Left forelimb (tissue), 1 donor: ENCODE measurements around the gene WDR90.

ENCODE experiments used
- DNase-seq: peaks from one replicate; pipeline ENCODE4 v3.0.0-alpha.2; 2018; ENCODE audit warnings: low spot score

Gene WDR90

DNA sequence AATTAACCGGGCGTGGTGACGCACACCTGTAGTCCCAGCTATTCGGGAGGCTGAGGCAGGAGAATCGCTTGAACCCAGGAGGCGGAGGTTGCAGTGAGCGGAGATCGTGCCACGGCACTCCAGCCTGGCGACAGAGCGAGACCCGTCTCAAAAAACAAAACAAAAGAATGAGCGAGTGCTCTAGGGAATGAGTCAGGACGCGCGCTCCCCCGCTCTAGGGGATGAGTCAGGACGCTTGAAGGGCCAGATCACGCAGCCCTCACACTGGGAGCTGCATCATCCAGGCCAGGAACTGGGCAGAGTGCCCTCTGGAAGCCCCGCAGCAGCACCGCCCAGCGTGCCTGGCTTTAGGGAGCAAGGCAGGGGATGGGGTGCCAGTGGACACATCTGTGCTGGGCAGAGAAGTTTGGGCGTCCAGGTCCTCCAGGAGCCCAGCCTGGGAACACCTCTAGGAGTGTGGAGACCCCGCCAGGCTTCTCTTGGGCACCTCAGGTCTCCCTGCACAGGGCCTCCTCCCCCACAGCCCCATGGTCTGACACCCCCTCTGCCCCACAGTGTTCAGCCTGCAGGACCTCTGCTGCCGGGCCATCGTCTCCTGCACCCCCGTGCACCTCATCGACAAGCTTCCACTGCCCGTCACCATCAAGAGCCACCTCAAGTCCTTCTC is 22.2 kb upstream of the WDR90 start:
- DNase-seq: no peak

DNA sequence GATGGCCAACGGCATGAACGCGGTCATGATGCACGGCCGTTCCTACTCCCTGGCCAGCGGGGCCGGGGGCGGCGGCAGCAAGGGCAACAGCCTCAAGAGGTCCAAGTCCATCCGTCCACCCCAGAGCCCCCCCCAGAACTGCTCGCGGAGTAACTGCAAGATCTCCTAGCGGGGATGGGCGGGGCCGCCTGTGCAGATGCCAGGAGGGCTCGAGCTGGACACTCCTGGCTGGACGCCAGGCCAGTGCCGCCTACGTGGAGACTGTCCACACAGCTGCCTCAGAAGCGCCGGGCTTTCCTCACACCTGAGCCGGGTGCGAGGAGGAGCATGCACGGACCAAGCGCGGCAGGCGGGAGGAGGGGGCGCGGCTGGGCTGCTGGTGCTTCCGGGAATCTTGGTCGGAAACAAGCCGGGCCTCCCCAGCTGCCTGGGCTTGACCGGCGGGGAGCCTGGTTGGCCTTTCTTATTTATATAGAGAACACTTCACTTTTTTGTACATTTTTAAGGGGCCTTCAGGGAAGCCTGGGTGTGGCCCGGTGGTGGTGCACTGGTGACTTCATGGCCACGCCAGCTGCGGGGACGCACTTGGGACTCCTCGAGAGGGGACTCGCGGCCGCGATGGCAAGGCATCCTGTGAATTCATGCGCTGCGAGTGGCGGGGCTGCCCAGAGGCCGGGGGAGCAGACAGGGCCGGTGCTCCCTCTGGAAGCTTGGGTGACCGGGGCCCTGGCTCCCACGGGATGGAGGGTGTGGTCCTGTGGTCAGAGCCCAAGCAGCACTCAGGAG is 21.5 kb upstream of the WDR90 start:
- DNase-seq: no peak

DNA sequence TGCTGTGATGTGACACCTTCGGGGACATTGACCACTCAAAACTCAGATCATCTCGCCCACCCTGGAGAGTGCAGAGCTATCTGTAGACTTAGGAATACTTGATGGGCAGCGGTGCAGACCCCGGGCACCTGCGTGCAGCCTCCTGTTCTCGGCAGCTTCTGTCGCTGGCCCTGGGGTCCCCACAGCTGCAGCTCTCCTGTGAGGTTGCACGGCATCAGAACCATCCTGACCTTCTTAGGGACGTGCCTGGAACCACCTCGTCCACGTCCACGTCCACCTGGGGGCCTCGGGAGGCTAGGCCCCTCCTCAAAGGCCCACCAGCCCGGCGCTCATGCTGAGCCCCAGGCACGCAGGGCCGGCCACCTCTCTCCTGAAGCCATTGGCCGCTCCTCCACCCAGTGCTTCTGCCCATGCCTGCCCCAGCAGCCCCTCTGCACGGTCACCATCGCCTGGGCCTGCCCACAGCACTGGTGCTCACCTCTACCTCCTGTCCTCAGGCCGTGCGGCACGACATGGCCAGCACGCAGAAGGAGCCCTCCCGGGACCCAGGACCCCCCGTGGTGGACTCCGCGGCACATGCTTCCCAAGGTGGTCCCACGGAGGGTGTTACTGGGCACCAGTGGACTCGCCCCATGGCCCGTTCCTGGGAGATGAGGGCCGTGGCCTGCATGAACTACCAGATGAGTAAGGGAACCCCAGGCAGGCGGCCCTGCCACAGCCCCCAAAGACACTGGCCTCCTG is 20.7 kb upstream of the WDR90 start:
- no peak for DNase-seq

DNA sequence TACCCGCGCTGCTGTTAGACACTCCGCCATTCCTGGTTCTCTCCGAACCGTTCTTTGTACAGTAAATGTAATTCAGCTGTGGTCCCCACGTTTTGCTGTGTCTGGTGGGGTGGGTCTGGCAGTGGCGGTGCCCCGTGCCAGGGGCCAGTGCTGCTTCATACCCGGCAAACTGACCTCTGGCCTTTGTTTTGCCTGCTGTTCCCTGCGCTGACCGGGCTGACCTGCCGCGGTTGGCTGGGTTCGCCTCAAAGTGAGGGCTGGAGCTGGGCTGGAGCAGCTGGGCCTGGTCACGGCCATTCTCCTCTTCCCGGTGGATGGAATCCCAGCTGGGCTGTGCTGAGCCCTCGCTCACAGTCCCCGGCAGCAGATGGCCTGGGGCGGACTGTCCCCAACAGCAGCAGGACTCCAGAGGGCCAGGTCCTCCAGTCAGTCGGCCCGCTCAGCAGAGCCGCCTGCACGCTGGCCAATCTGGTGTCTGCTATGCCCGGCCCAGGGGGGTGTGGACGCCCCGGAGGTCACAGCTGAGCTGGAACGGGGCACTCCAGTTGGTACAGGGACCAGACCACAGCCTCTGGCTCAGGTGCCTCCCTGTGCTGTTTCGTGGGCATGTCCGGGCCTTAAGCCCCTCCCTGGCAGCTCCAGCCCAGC is 19.9 kb upstream of the WDR90 start:
- DNase-seq: no peak

DNA sequence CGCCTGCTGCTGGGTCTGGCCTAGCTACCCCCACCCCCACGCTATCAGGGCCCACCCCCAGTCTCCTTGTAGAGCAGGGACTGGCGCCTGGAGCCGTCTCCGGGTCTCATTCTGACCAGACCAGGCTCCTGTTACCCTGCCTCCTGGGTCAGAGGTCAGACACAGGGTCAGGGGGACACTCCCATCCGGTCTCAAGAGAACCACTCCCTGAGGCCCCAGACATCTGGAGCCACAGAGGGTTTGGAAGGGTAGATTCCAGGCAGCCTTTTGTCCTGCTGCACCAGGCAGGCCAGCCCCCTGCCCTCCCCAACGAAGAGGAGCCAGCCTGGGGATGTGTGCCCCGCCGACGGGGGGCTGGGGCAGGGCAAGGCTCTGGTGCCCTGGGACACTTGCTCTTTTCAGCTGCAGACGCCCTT is 19.3 kb upstream of the WDR90 start:
- DNase-seq: no peak

DNA sequence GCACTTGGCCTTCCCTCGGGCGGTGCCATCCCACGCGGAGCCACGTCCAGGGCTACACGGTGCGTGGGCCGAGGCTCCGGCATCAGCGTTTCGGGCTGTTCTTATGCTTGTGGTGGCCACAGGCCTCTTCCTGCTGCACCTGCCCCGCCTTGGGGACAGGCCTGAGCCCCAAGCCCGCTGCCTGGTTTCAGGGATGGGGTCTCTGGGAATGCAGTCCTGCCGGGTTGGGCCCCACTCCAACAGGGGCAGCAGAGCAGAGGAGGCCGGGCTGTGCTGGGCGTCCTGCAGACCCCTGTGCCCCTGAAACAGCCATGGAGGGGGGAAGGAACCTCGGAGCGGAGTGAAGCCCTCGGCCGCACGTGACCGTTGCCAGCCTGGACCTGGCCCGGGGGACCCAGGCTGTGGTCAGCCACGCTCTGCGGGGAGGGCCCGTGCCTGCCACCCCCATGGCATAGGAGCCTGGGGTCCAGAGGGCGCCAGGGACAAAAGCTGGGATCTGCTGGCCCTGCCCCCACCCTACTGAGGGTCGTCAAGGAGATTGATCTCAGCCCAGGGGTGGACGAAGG is 18.8 kb upstream of the WDR90 start:
- no peak for DNase-seq

DNA sequence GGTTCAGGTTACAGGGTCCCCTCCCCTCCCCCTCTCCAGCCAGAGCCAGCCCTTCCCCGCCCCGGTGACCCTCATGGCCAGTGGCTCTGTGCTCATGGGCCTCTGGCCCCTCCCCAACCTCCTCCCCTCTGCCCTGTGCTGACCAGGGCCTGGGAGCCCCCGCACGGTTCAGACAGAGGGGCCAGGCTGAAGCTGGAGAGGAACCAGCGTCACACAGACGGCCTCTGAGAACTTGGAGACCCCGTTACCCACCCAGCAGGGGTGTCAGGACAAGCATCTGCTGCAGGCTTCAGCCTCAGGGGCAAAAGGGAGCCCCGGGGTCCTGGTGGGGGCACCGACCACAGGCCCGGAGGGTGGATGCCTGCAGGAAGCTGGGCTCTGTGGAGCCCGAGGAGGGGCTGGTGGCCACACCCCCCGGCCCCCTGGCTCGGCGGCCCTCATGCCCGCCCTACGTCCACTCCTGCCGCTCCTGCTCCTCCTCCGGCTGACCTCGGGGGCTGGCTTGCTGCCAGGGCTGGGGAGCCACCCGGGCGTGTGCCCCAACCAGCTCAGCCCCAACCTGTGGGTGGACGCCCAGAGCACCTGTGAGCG is 18.3 kb upstream of the WDR90 start, which contains the start of gene WFIKKN1:
Gene WFIKKN1 (plus strand): TSS at position 171 of the 591 bp plus-strand sequence. CDS start 269 bp downstream, at position 440.
- DNase-seq: no peak

DNA sequence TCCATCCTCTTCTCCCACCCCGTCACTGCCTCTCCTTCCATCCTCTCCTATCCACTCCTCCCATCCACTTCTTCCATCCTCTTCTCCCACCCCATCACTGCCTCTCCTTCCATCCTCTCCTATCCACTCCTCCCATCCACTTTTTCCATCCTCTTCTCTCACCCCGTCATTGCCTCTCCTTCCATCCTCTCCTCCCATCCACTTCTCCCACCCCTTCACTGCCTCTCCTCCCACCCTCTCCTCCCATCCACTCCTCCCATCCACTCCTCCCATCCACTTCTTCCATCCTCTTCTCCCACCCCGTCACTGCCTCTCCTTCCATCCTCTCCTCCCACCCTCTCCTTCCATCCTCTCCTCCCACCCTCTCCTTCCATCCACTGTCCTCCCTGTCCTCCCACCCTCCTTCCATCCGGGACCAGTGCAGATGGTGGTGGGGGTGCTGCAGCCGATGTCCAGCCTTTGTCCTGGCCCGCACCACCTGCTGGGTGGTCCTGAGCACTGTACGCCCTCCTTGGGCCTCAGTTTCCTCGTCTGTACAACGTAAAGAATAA is 17.3 kb upstream of the WDR90 start:
- DNase-seq: no peak

DNA sequence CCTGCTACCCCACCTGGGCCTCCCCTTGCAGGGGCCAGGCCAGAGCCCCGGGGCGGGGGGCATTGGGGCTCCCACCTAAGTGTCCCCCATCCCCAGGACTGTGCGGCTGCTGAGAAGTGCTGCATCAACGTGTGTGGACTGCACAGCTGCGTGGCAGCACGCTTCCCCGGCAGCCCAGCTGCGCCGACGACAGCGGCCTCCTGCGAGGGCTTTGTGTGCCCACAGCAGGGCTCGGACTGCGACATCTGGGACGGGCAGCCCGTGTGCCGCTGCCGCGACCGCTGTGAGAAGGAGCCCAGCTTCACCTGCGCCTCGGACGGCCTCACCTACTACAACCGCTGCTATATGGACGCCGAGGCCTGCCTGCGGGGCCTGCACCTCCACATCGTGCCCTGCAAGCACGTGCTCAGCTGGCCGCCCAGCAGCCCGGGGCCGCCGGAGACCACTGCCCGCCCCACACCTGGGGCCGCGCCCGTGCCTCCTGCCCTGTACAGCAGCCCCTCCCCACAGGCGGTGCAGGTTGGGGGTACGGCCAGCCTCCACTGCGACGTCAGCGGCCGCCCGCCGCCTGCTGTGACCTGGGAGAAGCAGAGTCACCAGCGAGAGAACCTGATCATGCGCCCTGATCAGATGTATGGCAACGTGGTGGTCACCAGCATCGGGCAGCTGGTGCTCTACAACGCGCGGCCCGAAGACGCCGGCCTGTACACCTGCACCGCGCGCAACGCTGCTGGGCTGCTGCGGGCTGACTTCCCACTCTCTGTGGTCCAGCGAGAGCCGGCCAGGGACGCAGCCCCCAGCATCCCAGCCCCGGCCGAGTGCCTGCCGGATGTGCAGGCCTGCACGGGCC is 16.5 kb upstream of the WDR90 start:
- DNase-seq: no peak

DNA sequence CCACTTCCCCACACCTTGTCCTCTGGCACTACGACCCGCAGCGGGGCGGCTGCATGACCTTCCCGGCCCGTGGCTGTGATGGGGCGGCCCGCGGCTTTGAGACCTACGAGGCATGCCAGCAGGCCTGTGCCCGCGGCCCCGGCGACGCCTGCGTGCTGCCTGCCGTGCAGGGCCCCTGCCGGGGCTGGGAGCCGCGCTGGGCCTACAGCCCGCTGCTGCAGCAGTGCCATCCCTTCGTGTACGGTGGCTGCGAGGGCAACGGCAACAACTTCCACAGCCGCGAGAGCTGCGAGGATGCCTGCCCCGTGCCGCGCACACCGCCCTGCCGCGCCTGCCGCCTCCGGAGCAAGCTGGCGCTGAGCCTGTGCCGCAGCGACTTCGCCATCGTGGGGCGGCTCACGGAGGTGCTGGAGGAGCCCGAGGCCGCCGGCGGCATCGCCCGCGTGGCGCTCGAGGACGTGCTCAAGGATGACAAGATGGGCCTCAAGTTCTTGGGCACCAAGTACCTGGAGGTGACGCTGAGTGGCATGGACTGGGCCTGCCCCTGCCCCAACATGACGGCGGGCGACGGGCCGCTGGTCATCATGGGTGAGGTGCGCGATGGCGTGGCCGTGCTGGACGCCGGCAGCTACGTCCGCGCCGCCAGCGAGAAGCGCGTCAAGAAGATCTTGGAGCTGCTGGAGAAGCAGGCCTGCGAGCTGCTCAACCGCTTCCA is 15.7 kb upstream of the WDR90 start:
- DNase-seq: no peak

DNA sequence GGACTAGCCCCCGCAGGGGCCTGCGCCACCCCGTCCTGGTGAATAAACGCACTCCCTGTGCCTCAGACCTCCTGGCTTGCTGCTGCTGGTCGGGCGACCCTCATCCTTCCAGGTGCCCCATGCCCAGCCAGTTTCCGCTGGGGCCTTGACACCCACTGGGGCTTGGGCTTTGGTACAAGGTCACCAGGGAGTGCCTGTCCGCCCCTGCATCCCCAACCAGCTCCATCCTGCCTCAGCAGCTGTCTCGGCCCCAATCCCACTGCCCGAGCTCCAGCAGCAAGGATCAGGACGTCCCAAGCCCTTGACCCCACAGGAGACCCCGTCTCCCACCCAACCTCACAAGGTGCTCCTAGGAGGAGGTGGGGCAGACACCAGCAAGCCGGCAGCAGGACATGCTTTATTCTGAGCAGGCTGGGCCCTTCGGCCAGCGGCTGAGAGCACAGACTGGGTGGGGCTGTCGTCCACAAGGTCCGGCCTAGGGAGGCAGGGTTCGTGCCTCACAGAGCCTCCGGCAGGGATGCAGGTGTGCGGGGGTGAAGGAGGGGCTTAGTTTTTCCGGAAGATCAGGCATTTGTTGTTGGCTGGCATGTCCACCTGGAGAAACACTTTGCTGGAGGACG is 15.0 kb upstream of the WDR90 start:
- DNase-seq: no peak

DNA sequence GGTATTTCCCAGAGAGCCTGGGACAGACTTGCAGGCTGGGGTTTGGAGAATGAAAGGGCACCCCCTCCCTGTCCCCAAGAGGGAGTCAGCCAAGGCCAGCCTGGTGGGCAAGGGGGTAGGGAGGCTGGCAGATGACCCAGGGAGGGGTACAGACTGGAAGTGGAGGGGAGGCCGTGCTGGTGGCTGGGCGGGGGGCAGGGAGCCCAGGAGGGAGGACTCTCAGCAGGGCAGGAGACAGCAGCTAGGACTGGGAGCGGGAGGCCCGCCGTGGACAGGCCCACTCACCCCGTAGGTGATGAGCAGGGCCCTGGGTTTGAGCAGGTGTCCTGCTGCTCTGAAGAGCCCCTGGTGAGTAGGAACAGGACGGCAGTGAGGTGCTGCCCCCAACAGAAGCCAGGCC is 14.2 kb upstream of the WDR90 start:
- no peak for DNase-seq

DNA sequence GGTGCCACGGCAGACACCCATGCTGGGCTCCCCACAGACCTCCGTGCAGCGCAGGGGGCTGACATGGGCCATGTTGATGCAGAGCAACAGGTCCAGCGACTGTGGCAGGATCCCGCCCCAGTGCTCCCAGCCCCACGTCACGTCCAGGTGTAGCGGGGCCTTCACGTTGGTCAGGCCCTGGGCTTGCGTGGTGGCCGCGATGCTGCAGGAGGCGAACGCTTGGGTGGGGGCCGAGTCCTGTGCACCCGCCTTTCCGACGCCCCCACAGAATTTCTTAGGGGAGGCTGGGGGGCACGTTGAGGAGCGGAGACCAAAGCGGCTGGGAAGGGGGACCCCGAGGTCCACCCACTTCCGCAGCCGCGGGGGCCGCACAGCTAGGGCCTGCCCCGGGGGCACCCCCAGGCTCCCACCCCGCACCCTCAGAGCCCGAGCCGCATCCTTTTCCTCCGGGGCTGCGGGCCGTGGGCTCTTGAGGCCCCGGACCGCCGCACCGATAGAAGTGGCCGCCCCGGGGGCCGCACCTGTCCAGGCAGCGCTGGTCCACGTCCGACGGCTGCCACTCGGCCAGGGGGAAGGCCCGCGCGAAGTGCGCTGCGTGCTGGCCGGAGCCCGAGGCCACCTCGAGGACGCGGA is 13.5 kb upstream of the WDR90 start:
- no peak for DNase-seq

DNA sequence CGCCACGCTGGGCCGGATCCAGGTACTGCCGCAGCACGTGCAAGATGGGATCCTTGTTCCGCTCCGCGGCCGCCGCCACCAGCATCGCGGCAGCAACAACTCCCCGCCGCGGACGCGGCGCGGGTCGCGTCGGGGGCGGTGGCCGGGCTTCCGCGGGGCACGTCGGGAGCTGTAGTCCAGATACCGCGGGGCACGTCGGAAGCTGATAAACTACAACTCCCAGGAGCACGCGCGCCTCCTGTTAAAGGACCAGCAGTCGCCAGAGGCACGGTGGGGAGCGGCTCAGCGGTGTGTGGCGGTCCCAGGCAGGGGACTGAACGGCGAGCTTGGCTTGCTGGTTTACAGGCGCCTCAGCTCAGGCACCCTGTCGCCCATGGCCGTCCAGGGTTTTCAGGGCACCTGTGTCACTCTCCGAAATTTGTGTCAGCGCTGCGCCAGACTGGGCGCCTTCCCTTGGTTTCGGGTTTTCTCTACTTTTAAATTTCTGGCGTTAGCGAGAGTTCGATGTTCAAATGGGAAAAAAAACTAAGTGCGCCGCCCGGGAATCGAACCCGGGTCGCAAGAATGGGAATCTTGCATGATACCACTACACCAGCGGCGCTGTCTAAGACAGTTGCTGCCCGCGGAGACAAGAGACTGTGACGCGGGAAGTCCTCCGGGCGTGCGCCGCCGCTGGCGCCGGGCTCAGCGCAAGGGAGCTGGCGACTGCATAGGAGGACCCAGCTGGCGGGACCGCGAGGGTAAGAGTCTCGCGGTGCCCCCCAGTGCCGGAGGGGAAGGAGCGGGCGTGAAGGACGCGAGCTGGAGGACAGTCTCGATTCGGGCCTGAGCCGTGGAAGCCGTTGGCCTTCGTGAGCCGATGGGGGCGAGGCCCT is 12.7 kb upstream of the WDR90 start, which contains the start of gene METTL26:
Gene METTL26 (minus strand): TSS at position 100 of the 875 bp plus-strand sequence. CDS start 15 bp downstream, at position 85.
- peak; percentile 96 for DNase-seq

DNA sequence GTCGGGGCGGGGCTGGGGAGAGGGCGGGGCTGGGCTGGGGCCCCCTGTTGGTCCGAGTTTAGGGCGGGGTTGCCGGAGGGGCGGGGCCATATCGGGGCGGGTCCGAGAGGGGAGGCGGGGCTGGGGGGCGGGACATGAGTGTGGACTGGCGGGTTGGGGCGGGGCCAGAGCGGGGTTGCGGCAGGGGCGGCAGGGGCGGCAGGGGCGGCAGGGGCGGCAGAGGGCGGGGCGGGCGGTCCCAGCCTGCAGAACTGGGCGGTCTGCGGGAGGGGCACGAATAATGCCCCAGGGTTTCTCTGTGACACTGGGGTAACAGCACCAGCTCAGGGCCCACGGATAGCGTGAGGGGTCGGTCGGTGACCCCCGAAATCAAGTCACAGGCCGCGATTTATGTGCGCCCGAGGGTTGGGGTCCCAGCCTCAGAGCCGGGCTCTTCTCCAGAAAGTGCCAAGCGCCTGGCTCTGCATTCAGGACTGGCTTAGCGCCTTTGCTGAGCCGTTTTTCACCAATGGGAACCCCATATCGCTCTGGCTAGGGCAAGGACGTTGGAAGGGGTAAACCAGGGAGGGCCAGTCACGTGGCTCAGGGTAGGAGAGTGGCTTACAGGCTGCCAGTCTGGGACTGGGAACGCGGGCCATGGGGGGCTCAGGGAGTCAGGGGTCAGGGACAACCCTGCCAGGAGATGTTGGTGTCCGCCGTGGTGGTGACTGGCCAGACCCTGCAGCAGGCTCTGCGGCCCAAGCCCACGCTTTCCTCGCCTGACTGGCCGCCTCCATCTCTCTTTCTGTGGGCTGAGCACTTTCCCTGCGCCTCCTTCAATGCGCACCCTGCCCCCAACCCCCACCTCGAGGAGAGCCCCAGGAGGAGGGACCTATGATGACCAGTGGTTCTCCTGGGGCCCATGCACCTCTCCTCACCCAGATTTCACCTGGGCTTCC is 11.8 kb upstream of the WDR90 start:
- no peak for DNase-seq

DNA sequence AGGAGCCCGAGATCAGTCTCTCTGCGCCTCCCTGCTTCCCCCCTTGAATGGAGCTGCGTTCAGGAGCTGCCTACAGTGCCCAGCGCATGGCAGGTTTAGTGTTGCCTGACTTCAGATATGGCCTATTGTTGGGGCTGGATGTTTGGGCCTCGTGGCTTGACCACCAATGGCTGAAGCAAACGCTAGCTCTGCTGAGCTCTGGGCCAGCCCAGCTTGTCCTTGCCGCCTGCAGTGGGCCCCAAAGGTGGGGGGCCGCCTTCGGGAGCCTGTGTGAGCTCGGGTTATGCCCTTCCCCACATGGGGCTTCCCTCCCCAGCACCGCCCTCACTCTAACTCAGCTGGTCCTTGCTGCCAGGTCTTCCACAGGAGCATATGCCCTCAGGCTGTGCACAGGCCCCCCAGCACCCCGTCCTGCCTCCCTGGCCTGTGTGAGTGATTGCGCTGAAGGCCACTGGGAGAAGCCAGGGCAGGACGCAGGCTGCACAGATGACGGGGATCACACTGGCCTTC is 11.1 kb upstream of the WDR90 start:
- DNase-seq: no peak
